Stimulated activated CD8-positive, alpha-beta memory T cell treated with anti-CD3 and anti-CD28 coated beads, Interleukin-7, amount 100 ng/mL, for 4 hours (primary cell): ENCODE results near the gene NRG4.
"Not testable (repeated sequence)": the region's sequence is repeated elsewhere in the genome, so short reads cannot be mapped to it uniquely, and the experiment has no call there.

Experiments
- DNase-seq, 2 donors: peaks; one replicate each; pipeline ENCODE4 v3.0.0-alpha.2; 2020; ENCODE audit warnings: low read depth in 2 of 2

Gene NRG4

DNA sequence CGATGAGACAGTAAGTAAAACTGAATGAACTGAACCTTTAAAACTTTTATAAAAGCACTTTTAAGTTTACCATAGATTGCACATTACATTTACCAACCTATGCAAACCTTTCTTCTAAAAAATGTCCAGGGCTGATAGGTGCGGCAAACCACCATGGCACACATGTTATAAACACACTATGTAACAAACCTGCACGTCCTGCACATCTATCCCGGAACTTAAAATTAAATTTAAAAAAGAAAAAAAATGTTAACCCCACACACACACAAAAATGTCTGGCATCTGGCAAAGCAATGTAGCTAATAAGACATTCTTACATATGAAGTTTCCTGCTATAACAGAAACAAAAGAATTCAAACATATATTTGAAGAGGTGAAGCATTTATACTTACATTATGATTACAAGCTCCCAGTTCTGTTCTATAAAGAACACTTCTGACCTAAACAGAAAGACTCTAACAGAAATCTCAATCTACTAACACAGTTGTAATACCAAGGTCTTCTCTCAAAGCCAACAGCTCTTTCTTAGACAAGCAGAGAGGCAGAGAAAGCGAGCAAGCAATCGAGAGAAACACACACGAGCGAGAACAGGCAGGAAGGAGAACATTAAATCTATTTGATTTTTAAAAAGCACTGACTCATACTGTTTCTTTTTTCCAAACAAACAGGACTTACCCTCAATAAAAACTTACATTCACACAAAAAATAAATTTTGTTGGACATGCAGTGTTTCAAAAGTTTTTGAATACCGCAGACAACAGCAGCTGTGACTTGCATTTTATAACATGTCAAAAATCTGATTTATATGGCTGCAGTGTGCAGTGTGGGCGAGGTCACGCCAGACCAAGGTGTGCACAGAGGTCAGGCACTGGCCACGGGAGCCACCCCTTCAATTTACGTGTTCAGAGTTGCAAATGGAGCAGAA, at the start of gene NRG4:
Gene NRG4, minus strand, starts transcription at position 798 of the 925 bp plus-strand sequence. CDS start 1,194 bp downstream, outside the sequence.
- DNase-seq = no peak

- no peak for DNase-seq
Measured at GRCh38 chr15:76061700-76062099, 49.5 kb upstream of the NRG4 start.

DNA sequence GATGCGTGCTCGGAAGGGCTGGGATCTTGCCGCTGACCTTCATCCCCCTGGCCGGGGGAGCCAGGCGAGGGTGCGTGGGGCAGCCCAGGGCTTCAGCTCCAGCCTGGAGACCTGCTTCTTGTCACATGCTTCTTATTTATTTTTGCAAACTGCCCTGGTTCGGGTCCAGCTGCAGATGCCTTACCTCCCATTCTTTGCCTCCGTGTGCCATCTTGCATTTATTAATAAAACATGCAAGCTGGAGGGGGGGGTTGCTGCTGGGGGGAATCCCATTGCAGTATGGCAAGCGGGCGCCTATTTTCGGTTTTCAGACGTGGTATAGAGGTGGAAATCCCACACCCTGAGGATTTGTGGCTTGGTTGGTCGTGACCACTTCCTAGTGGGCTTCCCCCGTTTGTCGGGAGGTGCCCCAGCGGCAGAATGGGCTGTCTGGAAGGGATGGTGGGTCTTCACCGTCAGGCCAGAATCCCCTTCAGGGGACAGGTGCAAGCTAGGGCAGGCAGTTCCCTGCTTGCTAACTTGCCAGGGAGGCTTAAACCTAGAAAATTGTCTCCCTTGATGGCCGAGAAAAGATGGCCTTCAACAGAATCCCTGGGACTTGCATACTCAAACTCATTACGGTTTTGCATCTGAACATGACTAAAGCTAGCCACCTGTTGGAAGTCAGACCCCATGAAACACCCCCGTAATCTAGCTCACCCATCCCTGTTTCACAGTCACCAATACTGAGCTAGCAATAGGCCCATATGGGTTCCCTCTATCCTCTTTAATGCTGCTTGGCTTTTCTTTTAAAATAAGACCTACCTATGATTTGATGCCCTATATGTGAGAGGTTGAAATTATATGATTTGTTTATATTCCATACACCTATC, 48.1 kb upstream of the NRG4 start:
- peak in 1 of 2 donors; percentile 21 for DNase-seq

GRCh38 chr15:76059320-76060117, 47.3 kb upstream of the NRG4 start, which contains the start of gene TMEM266:
TSS of gene TMEM266 (plus strand) at chr15:76059985. CDS start at chr15:76134264, 74,279 bp downstream.
- DNase-seq = peak in 1 of 2 donors; percentile 17

- no peak for DNase-seq
Measured at GRCh38 chr15:76058714-76059319, 46.6 kb upstream of the NRG4 start.

DNA sequence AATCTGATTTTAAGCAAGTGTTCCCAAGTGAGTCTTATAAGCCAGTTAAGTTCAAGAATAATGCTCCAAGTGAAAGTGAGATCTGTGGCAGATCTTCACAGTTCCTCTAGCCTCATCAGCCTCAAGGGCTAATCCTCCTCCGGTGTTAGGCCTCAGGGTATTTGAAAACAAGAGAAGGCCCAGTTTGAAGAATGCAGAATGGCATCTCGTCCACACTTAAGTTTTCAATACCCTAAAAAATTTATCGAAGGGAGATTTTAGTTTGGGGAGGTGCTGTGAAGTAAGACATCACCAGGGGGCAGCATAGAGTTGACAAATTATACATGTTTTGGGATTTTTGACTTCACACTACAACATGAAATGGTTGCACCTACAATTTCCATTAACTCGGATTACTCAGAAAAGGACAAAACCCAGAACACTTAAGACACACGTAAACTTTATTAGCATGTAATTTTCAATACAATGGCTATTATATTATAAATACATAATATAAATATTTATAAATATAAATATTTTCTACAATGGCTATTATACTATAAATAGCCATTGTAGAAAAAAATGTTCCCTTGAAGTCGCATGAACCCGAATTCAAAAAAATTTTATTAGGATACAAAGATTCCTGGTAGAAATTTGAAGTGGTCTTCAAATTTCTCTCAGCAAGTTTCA, 45.2 kb upstream of the NRG4 start:
- DNase-seq = no peak

DNA sequence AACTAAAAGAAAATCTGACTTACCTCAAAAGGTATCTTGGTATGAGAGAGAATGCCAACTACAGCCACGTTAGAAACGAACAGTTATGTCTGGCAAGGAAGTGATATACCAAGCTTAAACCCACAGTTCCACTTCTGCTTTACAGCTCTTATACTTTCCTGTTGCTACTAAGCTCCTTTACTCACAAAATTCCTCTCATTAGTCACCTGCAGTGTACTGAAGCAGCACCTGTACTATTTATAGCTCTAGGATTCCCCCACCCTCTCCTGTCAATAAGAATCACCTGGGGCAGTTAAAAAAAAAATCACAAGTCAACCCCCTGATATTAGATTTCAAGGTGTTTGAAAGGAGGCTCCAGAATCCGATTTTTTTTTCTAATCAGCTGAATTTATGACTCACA, 44.7 kb upstream of the NRG4 start:
- no peak for DNase-seq

DNA sequence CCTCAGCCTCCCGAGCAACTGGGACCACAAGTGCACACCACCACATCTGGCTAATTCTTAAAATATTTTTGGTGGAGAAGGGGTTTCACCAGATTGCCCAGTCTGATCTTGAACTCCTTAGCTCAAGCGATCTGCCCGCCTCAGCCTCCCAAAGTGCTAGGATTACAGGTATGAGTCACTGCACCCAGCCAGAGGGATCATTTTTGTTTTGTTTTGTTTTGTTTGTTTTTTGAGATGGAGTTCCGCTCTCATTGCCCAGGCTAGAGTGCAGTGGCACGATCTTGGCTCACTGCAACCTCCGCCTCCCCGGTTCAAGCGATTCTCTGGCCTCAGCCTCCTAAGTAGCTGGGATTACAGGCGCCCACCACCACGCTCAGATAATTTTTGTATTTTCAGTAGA, 42.0 kb upstream of the NRG4 start:
- DNase-seq = not testable (repeated sequence)

DNA sequence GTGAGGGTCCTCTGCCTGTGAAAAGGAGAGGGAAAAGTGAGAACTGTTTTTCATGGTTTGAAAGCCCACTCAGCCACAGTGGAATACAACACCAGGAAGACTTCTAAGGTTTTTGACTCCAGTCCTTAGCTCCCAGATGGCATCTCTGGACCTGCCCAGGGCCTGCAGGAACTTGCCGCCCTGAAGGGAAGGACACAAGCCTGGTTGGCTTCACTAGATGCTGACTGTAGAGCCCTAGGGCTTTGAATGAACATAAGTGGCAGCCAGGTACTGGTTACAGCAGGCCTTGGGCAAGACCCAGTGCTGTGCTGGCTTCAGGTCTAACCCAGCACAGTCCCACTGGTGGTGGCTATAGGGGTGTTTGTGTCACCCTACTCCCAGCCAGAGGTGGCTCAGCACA, 26.3 kb upstream of the NRG4 start:
- DNase-seq = no peak

GRCh38 chr15:76035593-76035992, 23.4 kb upstream of the NRG4 start:
- DNase-seq = no peak

- DNase-seq = no peak
Measured at GRCh38 chr15:76034111-76034510, 21.9 kb upstream of the NRG4 start.

DNA sequence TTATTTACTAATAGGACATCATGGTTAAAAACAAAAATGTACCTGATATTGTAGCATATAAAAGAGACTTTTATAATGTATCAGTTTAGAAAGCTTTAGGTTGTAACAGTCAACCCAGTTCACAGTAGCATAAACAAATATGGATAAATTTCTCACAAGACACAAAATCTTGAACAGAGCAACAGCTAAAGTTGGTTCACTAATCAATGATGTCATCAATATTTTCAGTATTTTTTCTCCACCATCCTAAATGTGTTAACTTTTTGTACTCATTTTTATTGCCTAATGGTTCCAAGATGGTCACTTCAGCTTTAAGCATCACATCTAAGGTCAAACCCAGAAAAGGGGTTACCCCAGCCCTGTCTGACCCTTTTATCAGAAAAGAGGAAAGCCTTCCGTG, 21.2 kb upstream of the NRG4 start:
- no peak for DNase-seq

GRCh38 chr15:76032046-76032445, 19.8 kb upstream of the NRG4 start:
- DNase-seq = no peak

DNA sequence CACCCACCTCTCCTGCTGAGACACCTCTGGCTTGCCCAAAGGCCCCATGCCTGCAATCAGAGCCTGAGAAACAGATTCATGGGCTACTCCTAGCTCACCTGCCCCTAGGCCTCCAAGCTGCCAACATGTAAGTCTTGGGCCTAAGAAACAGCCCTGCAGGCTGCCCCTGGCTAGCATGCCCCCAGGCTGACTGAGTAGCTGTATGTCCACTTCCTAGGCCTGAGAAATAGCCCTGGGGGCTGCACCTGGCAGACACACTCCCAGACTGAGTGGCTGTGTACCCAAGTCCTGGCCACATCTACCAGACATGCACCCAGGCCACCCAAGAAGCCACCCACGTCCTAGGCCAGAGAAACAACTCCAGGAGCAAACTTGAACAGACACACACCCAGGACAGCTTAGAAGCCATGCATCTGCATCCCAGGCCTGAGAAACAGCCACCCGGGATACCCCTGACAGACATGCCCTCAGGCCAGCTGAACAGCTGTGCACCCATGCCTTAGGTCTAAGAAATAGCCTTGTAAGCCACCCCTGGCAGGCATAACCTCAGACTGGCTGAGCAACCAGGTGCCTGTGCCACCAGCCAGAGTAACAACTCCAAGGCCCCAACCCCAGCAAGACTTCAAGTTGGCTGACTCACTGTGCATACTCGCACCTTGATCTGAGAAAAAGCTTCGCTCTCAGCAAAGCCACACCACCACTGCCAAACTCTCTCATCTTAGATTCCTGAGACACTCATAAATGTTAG, 12.0 kb upstream of the NRG4 start:
- DNase-seq = no peak

DNA sequence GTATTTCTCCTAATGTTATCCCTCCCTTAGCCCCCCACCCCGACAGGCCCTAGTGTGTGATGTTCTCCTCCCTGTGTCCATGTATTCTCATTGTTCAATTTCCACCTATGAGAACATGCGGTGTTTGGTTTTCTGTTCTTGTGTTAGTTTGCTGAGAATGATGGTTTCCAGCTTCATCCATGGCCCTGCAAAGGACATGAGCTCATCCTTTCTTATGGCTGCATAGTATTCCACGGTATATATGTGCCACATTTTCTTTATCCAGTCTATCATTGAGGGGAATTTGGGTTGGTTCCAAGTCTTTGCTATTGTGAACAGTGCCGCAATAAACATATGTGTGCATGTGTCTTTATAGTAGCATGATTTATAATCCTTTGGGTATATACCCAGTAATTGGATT, 1.2 kb upstream of the NRG4 start:
- DNase-seq = not testable (repeated sequence)

DNA sequence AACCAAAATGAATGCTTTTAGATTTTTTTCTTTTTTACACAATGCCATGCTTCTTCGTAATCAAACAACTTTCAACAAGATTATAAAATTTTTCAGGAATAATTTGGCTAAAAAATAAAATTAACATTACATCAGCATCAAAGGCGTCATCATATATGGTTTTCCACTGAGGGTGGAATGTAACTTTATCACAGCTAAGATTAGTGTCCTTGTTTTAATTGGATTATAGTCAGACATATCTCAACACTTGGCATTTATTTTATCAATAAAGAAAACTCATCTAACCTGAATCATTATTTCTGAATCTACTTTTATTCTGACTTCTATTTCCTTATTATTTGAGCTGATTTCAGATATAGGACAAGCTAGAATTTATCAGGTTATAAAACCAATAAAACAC, 1.6 kb downstream of the NRG4 start:
- DNase-seq = no peak

DNA sequence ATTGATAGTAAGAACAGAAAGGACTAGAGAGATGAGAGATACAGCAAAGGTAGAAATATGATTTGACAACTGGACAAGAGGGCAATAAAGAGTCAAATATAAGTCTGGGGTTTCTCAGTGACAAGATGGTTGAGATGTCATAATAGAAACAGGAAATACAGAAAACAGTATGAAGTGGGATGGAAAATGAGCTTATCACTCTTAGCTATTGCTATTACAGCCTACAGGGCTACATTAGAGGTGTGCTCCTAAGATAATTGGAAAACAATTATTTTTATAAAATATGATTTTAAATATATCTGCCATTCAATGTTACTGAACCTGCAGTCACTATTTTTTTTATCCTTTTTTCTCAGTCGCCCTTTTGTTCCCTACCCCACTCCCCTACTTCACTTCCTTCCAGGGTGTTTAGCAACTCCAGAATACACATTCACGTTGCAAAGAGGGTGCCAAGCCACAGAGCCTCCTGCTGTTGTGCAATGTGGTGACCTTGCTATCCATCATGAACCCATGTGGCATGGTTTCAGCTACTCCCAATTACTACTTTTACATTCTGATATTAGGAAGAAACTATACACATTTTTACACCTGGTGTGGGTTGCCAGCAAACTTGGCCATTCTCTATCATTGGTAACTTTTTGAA, 6.0 kb downstream of the NRG4 start:
- no peak for DNase-seq

- no peak for DNase-seq
Measured at GRCh38 chr15:76003364-76003763, 8.9 kb downstream of the NRG4 start.

GRCh38 chr15:75995611-75996010, 16.6 kb downstream of the NRG4 start:
- DNase-seq = no peak
